ENCODE data around the gene GPR3.

Gene GPR3

DNA sequence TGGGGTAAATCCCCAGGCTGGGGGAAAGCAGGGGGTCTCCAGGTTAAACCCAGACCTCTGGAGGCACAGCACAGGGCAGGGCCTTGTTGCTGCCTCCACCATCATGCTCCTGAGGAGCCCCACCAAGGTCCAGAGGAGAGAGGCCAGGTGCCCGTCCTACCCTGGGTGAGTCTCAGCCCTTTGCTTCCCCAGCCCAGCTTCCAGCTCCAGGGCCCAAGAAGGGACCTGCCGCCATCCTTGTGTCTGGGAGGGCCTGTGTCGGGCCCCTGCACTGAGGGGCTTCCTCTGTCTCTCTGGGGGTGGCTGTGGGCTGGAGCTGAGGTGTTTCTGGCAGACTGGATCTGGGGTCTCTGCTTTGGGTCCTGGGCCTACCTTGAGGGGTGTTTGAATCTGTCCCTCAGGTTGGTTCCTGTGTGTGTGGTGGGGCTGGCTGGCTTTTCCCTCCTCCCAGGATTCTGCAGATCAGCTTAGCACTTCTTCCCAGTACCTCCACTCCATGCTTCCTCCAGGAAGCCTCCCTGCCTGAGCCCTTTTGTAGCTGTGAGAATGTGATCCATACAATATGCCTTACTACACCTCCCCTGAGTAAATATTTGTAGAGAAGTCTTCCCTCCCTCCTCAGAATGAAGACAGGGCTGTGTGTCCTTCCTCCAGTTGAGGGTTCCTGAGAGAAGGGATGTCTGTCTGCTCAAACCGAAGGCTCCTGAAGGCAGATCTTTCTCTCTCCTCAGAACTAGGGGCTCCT lies 6.2 kb downstream of the GPR3 start:
- Histone ChIP-seq H3K9me3 (ENCODE audit: control insufficient read depth, low read length) (no peaks in the 10 kb centered on the region), H3K4me2 (ENCODE audit: low read length) (no peak overlapping the region), H3K4me1 (peaks cover 4% of the 10 kb centered on the region), H3K36me3 (ENCODE audit: control insufficient read depth, insufficient read depth, low read length) (no peaks in the 10 kb centered on the region), H3K27ac (no peak overlapping the region), H3K79me2 (no peaks in the 10 kb centered on the region), H3K9ac (no peak overlapping the region), H3K4me3 (ENCODE audit: low read depth, low read length) (no peak overlapping the region), H3K27me3 (ENCODE audit: control insufficient read depth, insufficient read depth, low read length) (no peaks in the 10 kb centered on the region), H2AFZ (no peak overlapping the region)
- TF ChIP-seq CTCF (IDR thresholded peaks at IDR 0.05): no peak

DNA sequence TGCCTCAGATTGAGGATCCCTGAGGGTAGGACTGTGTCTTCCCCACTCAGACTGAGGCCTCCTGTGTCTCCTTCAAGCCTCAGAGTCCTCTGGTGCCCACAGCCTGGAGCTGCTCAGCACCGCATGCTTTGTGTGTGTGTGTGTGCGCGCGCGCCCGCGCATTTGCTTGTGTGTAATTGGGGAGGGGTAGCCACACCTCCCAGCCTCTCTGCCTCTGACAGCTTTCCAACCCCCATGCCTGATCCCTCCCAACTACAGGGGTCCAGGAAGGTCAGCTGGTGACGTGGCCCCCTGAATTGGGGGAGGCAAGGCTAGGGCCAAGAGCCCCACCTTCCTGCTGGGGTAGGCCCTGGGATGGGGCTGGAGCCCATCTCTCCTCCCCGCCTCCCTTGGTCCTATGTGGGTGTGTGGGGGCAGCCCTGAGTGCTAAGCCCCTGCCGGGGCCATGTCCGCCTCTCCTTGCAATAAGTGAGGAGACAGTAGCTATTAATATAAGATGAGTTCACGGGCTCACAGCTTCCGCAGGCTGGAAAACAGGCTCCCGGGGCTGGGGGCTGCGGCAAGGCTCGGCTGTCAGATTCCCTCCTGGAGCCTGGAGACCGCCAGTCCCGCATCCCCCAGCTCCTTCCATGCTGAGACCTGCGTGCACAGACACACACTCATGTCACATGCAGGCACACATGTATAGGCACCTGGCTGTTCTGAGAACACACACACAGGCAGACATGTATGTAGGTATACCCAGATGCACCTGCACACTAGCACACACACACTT lies 7.0 kb downstream of the GPR3 start:
- H3K9ac ChIP-seq: no peak overlapping the region

GRCh38 chr1:27400082-27400962 lies 7.9 kb downstream of the GPR3 start:
- no peaks in the 10 kb centered on the region for H3K79me2 ChIP-seq
- no peaks in the 10 kb centered on the region for H3K27me3 ChIP-seq (ENCODE audit: control insufficient read depth, insufficient read depth, low read length)
- H3K9me3 ChIP-seq (ENCODE audit: control insufficient read depth, low read length): no peaks in the 10 kb centered on the region
- no peak overlapping the region for H3K4me3 ChIP-seq (ENCODE audit: low read depth, low read length)
- H3K4me1 ChIP-seq: peaks cover 4% of the 10 kb centered on the region
- no peak overlapping the region for H3K4me2 ChIP-seq (ENCODE audit: low read length)
- TF ChIP-seq CTCF (IDR thresholded peaks at IDR 0.05): no peak
- H3K27ac ChIP-seq: no peak overlapping the region
- H3K36me3 ChIP-seq (ENCODE audit: control insufficient read depth, insufficient read depth, low read length): no peaks in the 10 kb centered on the region
- H3K9ac ChIP-seq: no peak overlapping the region
- H2AFZ ChIP-seq: no peak overlapping the region

More for the DNA sequence above, 7.0 kb downstream of the GPR3 start:
- no peak overlapping the region for H3K4me2 ChIP-seq (ENCODE audit: low read length)
- H3K36me3 ChIP-seq (ENCODE audit: control insufficient read depth, insufficient read depth, low read length): no peaks in the 10 kb centered on the region
- no peak overlapping the region for H3K27ac ChIP-seq
- no peak overlapping the region for H2AFZ ChIP-seq
- no peak for TF ChIP-seq CTCF (IDR thresholded peaks at IDR 0.05)
- H3K9me3 ChIP-seq (ENCODE audit: control insufficient read depth, low read length): no peaks in the 10 kb centered on the region
- H3K27me3 ChIP-seq (ENCODE audit: control insufficient read depth, insufficient read depth, low read length): no peaks in the 10 kb centered on the region
- H3K79me2 ChIP-seq: no peaks in the 10 kb centered on the region
- H3K4me1 ChIP-seq: peaks cover 4% of the 10 kb centered on the region
- H3K4me3 ChIP-seq (ENCODE audit: low read depth, low read length): no peak overlapping the region

DNA sequence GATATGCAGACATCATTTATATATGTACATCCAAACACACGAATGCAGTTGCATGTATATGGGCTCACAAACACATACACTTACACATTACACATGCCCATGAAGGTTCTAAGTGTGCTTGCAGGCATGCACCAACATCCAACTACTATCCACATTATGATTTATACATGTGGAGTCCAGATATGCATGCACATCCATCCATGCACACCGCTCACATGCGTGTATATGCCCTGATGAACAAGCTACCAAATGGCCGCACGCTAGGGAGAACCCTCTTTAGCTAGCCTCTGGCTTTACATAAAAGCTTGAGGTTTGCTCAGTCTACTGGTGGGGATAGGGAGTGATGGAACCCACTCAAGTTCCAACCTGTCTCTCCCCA lies 8.5 kb downstream of the GPR3 start:
- Histone ChIP-seq H3K27me3 (ENCODE audit: control insufficient read depth, insufficient read depth, low read length) (no peaks in the 10 kb centered on the region), H2AFZ (no peak overlapping the region), H3K36me3 (ENCODE audit: control insufficient read depth, insufficient read depth, low read length) (no peaks in the 10 kb centered on the region), H3K9ac (no peak overlapping the region), H3K4me2 (ENCODE audit: low read length) (no peak overlapping the region), H3K4me1 (peaks cover 4% of the 10 kb centered on the region), H3K4me3 (ENCODE audit: low read depth, low read length) (no peak overlapping the region), H3K79me2 (no peaks in the 10 kb centered on the region), H3K9me3 (ENCODE audit: control insufficient read depth, low read length) (no peaks in the 10 kb centered on the region), H3K27ac (no peak overlapping the region)
- TF ChIP-seq CTCF (IDR thresholded peaks at IDR 0.05): no peak
